ENCODE measurements around the gene ANAPC10.

- TF ChIP-seq POLR2AphosphoS5 (IDR thresholded peaks at IDR 0.05; ENCODE audit: low read depth, low read length): no peak
- no peak for TF ChIP-seq POLR2A (IDR thresholded peaks at IDR 0.05; ENCODE audit: low read depth, low read length)
- TF ChIP-seq SPI1 (IDR thresholded peaks at IDR 0.05; ENCODE audit: low read depth, low read length): no peak
Measured at GRCh38 chr4:145093638-145094037, 4.4 kb downstream of the ANAPC10 start.
